DOHH2 (cell line): Measurements from ENCODE around the gene TMUB2.

Source experiments
- H3F3A ChIP-seq: fragments of 200-600 bp; sonication (generic), shearing (Covaris generic); 2 replicates; pipeline ENCODE4 v1.6.0; 2016; ENCODE audit warnings: antibody characterized with exemption, mild to moderate bottlenecking; ENCODE audit not compliant: control insufficient read depth, insufficient read depth
- H3K27ac ChIP-seq: fragments of 200-600 bp; sonication (generic); 2 replicates; pipeline ENCODE4 v1.5.1; 2014; ENCODE audit warnings: low read depth, mild to moderate bottlenecking, low read length, moderate library complexity
- H3K27me3 ChIP-seq: fragments of 200-600 bp; sonication (generic); 2 replicates; pipeline ENCODE4 v1.6.1; 2014; ENCODE audit warnings: mild to moderate bottlenecking, low read length, mixed read lengths; ENCODE audit not compliant: control insufficient read depth
- H3K36me3 ChIP-seq: fragments of 200-600 bp; sonication (generic); 2 replicates; pipeline ENCODE4 v1.6.1; 2014; ENCODE audit warnings: mild to moderate bottlenecking, low read length, moderate library complexity, mixed read lengths; ENCODE audit not compliant: control insufficient read depth
- H3K4me1 ChIP-seq: fragments of 200-600 bp; sonication (generic); 2 replicates; pipeline ENCODE4 v1.6.1; 2014; ENCODE audit warnings: mild to moderate bottlenecking, low read length, mixed read lengths; ENCODE audit not compliant: control insufficient read depth
- H3K4me2 ChIP-seq: fragments of 200-600 bp; sonication (generic); 2 replicates; pipeline ENCODE4 v1.6.0; 2014; ENCODE audit warnings: mild to moderate bottlenecking, low read length, moderate library complexity
- H3K4me3 ChIP-seq: fragments of 200-600 bp; sonication (generic); 2 replicates; pipeline ENCODE4 v1.5.1; 2014; ENCODE audit warnings: mild to moderate bottlenecking, low read length, mixed read lengths
- H3K79me2 ChIP-seq: fragments of 200-600 bp; sonication (generic); 2 replicates; pipeline ENCODE4 v1.6.1; 2014; ENCODE audit warnings: mild to moderate bottlenecking, low read length, mixed read lengths; ENCODE audit not compliant: control insufficient read depth
- H3K9me2 ChIP-seq: fragments of 200-600 bp; sonication (generic); replicated peaks from 2 replicates; pipeline ENCODE4 v1.6.1; 2014; ENCODE audit warnings: mild to moderate bottlenecking, low read length, mixed read lengths; ENCODE audit not compliant: control insufficient read depth
- H3K9me3 ChIP-seq: fragments of 200-600 bp; sonication (generic); 2 replicates; pipeline ENCODE4 v1.6.1; 2014; ENCODE audit warnings: antibody characterized with exemption, low read length, mixed read lengths; ENCODE audit not compliant: control insufficient read depth, insufficient read depth
- H4K20me1 ChIP-seq: fragments of 200-600 bp; sonication (generic); 2 replicates; pipeline ENCODE4 v1.6.0; 2014; ENCODE audit warnings: low read depth, mild to moderate bottlenecking, antibody characterized with exemption, low read length, moderate library complexity; ENCODE audit not compliant: control insufficient read depth, insufficient read depth
- CTCF ChIP-seq: fragments of 200-600 bp; sonication (generic); IDR thresholded peaks from one replicate; pipeline ENCODE4 v1.5.1; 2014; ENCODE audit warnings: antibody characterized with exemption, mild to moderate bottlenecking, low read depth, low read length; ENCODE audit not compliant: poor library complexity, severe bottlenecking
- EZH2phosphoT487 ChIP-seq: fragments of 200-600 bp; sonication (generic); IDR thresholded peaks from 2 replicates; pipeline ENCODE4 v1.6.1; 2017; ENCODE audit warnings: borderline replicate concordance, mild to moderate bottlenecking, antibody characterized with exemption, low read length, moderate library complexity, mixed read lengths

The TMUB2 gene

GRCh38 chr17:44206825-44207155 lies 20.0 kb downstream of the TMUB2 start:
- peaks cover 48% of the 10 kb centered on the region for H3F3A ChIP-seq
- TF ChIP-seq CTCF (no peak), EZH2phosphoT487 (no peak)

GRCh38 chr17:44207319-44207718 lies 20.5 kb downstream of the TMUB2 start:
- peaks cover 48% of the 10 kb centered on the region for H3F3A ChIP-seq
- H3K36me3 ChIP-seq, result peaks cover 59% of the 10 kb centered on the region
- H3K27ac ChIP-seq, result no peak overlapping the region
- no peaks in the 10 kb centered on the region for H3K9me3 ChIP-seq
- H3K4me1 ChIP-seq, result peaks cover 50% of the 10 kb centered on the region
- H3K4me3 ChIP-seq, result no peak overlapping the region
- H4K20me1 ChIP-seq, result no peaks in the 10 kb centered on the region
- H3K27me3 ChIP-seq, result no peaks in the 10 kb centered on the region
- TF ChIP-seq CTCF (no peak), EZH2phosphoT487 (no peak)
- H3K4me2 ChIP-seq, result no peak overlapping the region
- peaks cover 11% of the 10 kb centered on the region for H3K79me2 ChIP-seq
- no peaks in the 10 kb centered on the region for H3K9me2 ChIP-seq

More at GRCh38 chr17:44206825-44207155, 20.0 kb downstream of the TMUB2 start:
- Histone ChIP-seq H3K27me3 (no peaks in the 10 kb centered on the region), H3K9me3 (no peaks in the 10 kb centered on the region), H3K4me1 (peaks cover 51% of the 10 kb centered on the region), H3K4me2 (no peak overlapping the region), H3K9me2 (no peaks in the 10 kb centered on the region), H4K20me1 (no peaks in the 10 kb centered on the region), H3K79me2 (peaks cover 11% of the 10 kb centered on the region), H3K27ac (no peak overlapping the region), H3K4me3 (no peak overlapping the region), H3K36me3 (peaks cover 54% of the 10 kb centered on the region)

GRCh38 chr17:44207743-44208142 lies 21.0 kb downstream of the TMUB2 start:
- no peak overlapping the region for H3K4me3 ChIP-seq
- no peak for TF ChIP-seq EZH2phosphoT487
- no peak for TF ChIP-seq CTCF
- peaks cover 11% of the 10 kb centered on the region for H3K79me2 ChIP-seq
- H3F3A ChIP-seq, result peaks cover 46% of the 10 kb centered on the region
- H3K27me3 ChIP-seq, result no peaks in the 10 kb centered on the region
- no peaks in the 10 kb centered on the region for H3K9me3 ChIP-seq
- H3K4me1 ChIP-seq, result peaks cover 49% of the 10 kb centered on the region
- peaks cover 62% of the 10 kb centered on the region for H3K36me3 ChIP-seq
- no peaks in the 10 kb centered on the region for H4K20me1 ChIP-seq
- no peaks in the 10 kb centered on the region for H3K9me2 ChIP-seq
- H3K27ac ChIP-seq, result no peak overlapping the region
- H3K4me2 ChIP-seq, result no peak overlapping the region
